IMR-90 (cell line): Measurements from ENCODE around the gene CARNS1.

Source experiments
- BHLHE40 ChIP-seq: fragments of 150-350 bp; IDR thresholded peaks from 2 replicates; pipeline ENCODE4 v1.6.1; 2016; ENCODE audit warnings: mild to moderate bottlenecking, low read depth, low read length
- MAFK ChIP-seq: IDR thresholded peaks from 2 replicates; pipeline ENCODE4 v1.6.1; 2012; ENCODE audit warnings: low read depth, low read length, improper control_type of control experiment
- MAZ ChIP-seq: IDR thresholded peaks from 2 replicates; pipeline ENCODE4 v1.6.1; 2012; ENCODE audit warnings: low read depth, mild to moderate bottlenecking, low read length, improper control_type of control experiment, moderate library complexity, borderline replicate concordance
- MXI1 ChIP-seq: IDR thresholded peaks from 2 replicates; pipeline ENCODE4 v1.6.1; 2012; ENCODE audit warnings: low read depth, mild to moderate bottlenecking, low read length, moderate library complexity, borderline replicate concordance
- NFE2L2 ChIP-seq: fragments of 150-350 bp; IDR thresholded peaks from 2 replicates; pipeline ENCODE4 v1.6.1; 2016; ENCODE audit warnings: low read depth, mild to moderate bottlenecking, low read length
- POLR2A ChIP-seq: IDR thresholded peaks from 2 replicates; pipeline ENCODE4 v1.6.1; 2012; ENCODE audit warnings: mild to moderate bottlenecking, low read depth, low read length
- RAD21 ChIP-seq: IDR thresholded peaks from 2 replicates; pipeline ENCODE4 v1.6.1; 2012; ENCODE audit warnings: low read length, improper control_type of control experiment
- RCOR1 ChIP-seq: IDR thresholded peaks from 2 replicates; pipeline ENCODE4 v1.6.1; 2012; ENCODE audit warnings: mild to moderate bottlenecking, low read length, improper control_type of control experiment; ENCODE audit not compliant: insufficient replicate concordance
- SMC3 ChIP-seq: fragments of 150-350 bp; IDR thresholded peaks from 2 replicates; pipeline ENCODE4 v1.6.1; 2016; ENCODE audit warnings: low read depth, mild to moderate bottlenecking, antibody characterized with exemption, low read length, moderate library complexity
- TF ChIP-seq, protein P1 (sequence below): conservative IDR thresholded peaks from 2 replicates; pipeline ENCODE4 v1.5.1; 2012; ENCODE audit warnings: mild to moderate bottlenecking, low read depth, low read length, improper control_type of control experiment

- TF ChIP-seq, protein P1, sequence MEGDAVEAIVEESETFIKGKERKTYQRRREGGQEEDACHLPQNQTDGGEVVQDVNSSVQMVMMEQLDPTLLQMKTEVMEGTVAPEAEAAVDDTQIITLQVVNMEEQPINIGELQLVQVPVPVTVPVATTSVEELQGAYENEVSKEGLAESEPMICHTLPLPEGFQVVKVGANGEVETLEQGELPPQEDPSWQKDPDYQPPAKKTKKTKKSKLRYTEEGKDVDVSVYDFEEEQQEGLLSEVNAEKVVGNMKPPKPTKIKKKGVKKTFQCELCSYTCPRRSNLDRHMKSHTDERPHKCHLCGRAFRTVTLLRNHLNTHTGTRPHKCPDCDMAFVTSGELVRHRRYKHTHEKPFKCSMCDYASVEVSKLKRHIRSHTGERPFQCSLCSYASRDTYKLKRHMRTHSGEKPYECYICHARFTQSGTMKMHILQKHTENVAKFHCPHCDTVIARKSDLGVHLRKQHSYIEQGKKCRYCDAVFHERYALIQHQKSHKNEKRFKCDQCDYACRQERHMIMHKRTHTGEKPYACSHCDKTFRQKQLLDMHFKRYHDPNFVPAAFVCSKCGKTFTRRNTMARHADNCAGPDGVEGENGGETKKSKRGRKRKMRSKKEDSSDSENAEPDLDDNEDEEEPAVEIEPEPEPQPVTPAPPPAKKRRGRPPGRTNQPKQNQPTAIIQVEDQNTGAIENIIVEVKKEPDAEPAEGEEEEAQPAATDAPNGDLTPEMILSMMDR, result no peak
- TF ChIP-seq MAZ (no peak), SMC3 (no peak), POLR2A (no peak), RAD21 (no peak), NFE2L2 (no peak), BHLHE40 (no peak), RCOR1 (no peak), MAFK (no peak), MXI1 (no peak)
Measured at GRCh38 chr11:67368621-67369020, 46.9 kb upstream of the CARNS1 start.
